Right lobe of liver (tissue), 6 donors: Measurements from ENCODE around the gene MCC. TPM values are rescaled to one million over a fixed set of nuclear protein-coding genes. Genes with fewer than 3 reads are reported as not detected.

Experiments used
- ATAC-seq, 4 donors: fragments of 200-7000 bp; cut with Tn5 transposase; one replicate each; pipeline ENCODE4 v1.9.1; 2020; ENCODE audit warnings: mild to moderate bottlenecking in 4 of 4, moderate library complexity in 4 of 4
- DNase-seq, 3 donors: peaks; one replicate each; pipeline ENCODE4 v3.0.0-alpha.2; 2020
- H3K27ac ChIP-seq, 3 donors: fragments of 200-600 bp; one replicate each; pipeline ENCODE4 v1.8.0; 2022
- H3K27me3 ChIP-seq, 2 donors: fragments of 200-600 bp; one replicate each; pipeline ENCODE4 v1.8.0; 2022
- H3K36me3 ChIP-seq, 4 donors: fragments of 200-600 bp; sonication (generic) in 1 of 4; one replicate each; pipeline versions ENCODE4 v1.5.1 to v1.8.0; 2017 to 2022; ENCODE audit warnings: control low read depth in 1 of 4
- H3K4me1 ChIP-seq, 4 donors: fragments of 200-600 bp; sonication (generic) in 1 of 4; one replicate each; pipeline versions ENCODE4 v1.5.1 to v1.8.0; 2017 to 2022; ENCODE audit warnings: control low read depth in 1 of 4
- H3K4me3 ChIP-seq, 3 donors: fragments of 200-600 bp; one replicate each; pipeline ENCODE4 v1.8.0; 2022
- H3K9me3 ChIP-seq, 4 donors: fragments of 200-600 bp; sonication (generic) in 1 of 4; one replicate each; pipeline versions ENCODE4 v1.5.1 to v1.8.0; 2017 to 2022; ENCODE audit warnings: control low read depth in 1 of 4
- CTCF ChIP-seq, 4 donors: fragments of 200-600 bp in 3 of 4; fragments of 450-650 bp in 1 of 4; IDR thresholded peaks; one replicate each; pipeline versions ENCODE4 v1.5.1 to v1.8.0; 2016 to 2022; ENCODE audit warnings: antibody characterized with exemption in 4 of 4, mild to moderate bottlenecking in 2 of 4
- POLR2A ChIP-seq: fragments of 450-650 bp; IDR thresholded peaks from one replicate; pipeline ENCODE4 v1.6.1; 2017; ENCODE audit warnings: antibody characterized with exemption, mild to moderate bottlenecking
- WGBS: methylation state at CpG from one replicate; pipeline ENCODE4 v1.1.6; 2018; ENCODE audit warnings: low coverage, low lambda C conversion rate; ENCODE audit not compliant: insufficient coverage; ENCODE audit errors: missing lambda C conversion rate; 5-methylcytosine and 5-hydroxymethylcytosine counted together
- intact Hi-C, 2 donors: fragments of 100-400 bp; cut with DNase I; formaldehyde crosslinking; loops; one replicate each; pipeline versions ENCODE4 v1.11.2 to v1.14.1; 2022
- total RNA-seq, 6 experiments: library from RNA; depleted of rRNA in 2 of 6; stranded (reverse); fragments of >200 nt in 2 of 6; fragmentation: NEBNext Ultra II Directional in 3 of 6; extraction: Animal tissue kit (Norgen Biotek cat#: 25700) in 3 of 6; gene quantifications; one replicate each; pipeline versions ENCODE4 v1.1.0 to v1.2.4, GENCODE V29; 2016 to 2023
- donor health status: DM: no; HTN: yes; CAD: no.
- donor health status: DM: no; HTN: no; CAD: no.
- donor health status: DM: no; HTN: no; CAD: no.
- donor health status: DM: no; HTN: yes; CAD: no.
- donor health status: DM: no; HTN: yes; CAD: no.

MCC gene
- total RNA-seq, 6 experiments from 2014 or later, result 23.1 to 35.2 (median 26.1) TPM

DNA sequence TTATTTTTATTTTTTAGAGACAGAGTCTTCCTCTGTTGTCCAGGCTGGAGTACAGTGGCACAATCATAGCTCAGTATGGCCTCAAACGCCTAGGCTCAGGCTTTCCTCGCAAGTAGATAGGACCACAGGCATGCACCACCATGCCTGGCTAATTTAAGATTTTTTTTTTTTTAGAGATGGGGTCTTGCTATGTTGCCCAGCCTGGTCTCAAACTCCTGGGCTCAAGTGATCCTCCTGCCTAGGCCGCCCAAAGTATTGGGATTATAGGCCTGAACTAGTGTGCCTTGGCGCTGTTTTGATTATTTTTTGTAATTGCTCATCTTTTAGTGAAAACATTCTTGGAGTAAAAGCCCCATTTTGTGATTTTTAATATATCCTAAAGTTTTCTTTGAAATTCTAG is 30.6 kb upstream of the MCC start:
- intact Hi-C loops, result no loop called here

GRCh38 chr5:113514289-113514635 is 26.0 kb upstream of the MCC start:
- Histone ChIP-seq H3K4me1 (peaks cover 0 to 11% (median 4%) of the 10 kb centered on the region in 4 donors), H3K36me3 (no peaks in the 10 kb centered on the region), H3K4me3 (peak overlapping the region; percentile 64 to 93 (median 73)), H3K27me3 (no peaks in the 10 kb centered on the region), H3K9me3 (no peaks in the 10 kb centered on the region), H3K27ac (peak overlapping the region; percentile 88 to 94 (median 88))
- intact Hi-C loops, result no loop called here
- ATAC-seq (no peak), DNase-seq (no peak)
- TF ChIP-seq CTCF (IDR thresholded peaks at IDR 0.05) (no peak), POLR2A (no peak)
- WGBS, result 4% methylated on average over 9 of the region's 9 CpGs

More for the DNA sequence above, 30.6 kb upstream of the MCC start:
- no peaks in the 10 kb centered on the region for H3K36me3 ChIP-seq
- H3K27me3 ChIP-seq, result no peaks in the 10 kb centered on the region
- no peak overlapping the region for H3K27ac ChIP-seq
- DNase-seq (no peak), ATAC-seq (no peak)
- H3K9me3 ChIP-seq, result no peaks in the 10 kb centered on the region
- no peak overlapping the region for H3K4me3 ChIP-seq
- TF ChIP-seq POLR2A (no peak), CTCF (IDR thresholded peaks at IDR 0.05) (no peak)
- whole genome bisulfite sequencing, result 93% methylated on average over 4 of the region's 4 CpGs
- peaks cover 0 to 17% (median 7%) of the 10 kb centered on the region in 4 donors for H3K4me1 ChIP-seq

- peak within 1 kb of the TSS; percentile 88 to 94 (median 88) for H3K27ac ChIP-seq
- TF ChIP-seq POLR2A (peak; percentile 78), CTCF (IDR thresholded peaks at IDR 0.05) (peak in 3 of 4 donors; percentile 4 to 23 (median 8))
- DNase-seq (peak; percentile 88 to 89 (median 89)), ATAC-seq (peak; percentile 92 to 97 (median 96))
- WGBS, result under 1% methylated on average over 31 of the region's 72 CpGs
- peak within 1 kb of the TSS; percentile 64 to 93 (median 73) for H3K4me3 ChIP-seq
- H3K27me3 ChIP-seq, result no peaks in the 10 kb centered on the region
- intact Hi-C loops, result no loop called here
- H3K4me1 ChIP-seq, result peaks cover 0 to 9% (median 4%) of the 10 kb centered on the region in 4 donors
- no peaks in the 10 kb centered on the region for H3K9me3 ChIP-seq
- no peaks in the 10 kb centered on the region for H3K36me3 ChIP-seq
Measured at GRCh38 chr5:113513384-113514288, 25.4 kb upstream of the MCC start, which contains the start of gene YTHDC2. Gene YTHDC2 (plus strand): TSS chr5:113513694. CDS start chr5:113513896, 202 bp downstream.

DNA sequence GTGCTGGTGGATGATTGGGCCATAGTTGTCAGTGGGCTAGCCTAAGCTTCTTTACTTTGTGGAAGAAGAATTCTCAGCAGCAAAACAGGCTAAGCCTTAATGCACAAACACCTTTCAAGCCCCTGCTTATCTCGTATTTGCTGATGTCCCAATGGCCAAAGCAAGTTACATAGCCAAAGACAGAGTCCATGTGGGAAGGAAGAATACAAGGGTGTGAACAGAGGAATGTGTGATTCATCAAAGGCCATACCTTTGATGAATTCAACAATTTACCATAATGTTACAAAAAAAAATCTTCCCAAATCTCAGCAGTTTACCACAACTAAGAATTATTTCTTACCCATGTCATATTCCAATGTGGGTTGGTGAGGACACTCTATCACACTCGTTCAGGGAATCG is 24.1 kb upstream of the MCC start:
- intact Hi-C loops, result no loop called here
- Histone ChIP-seq H3K27me3 (no peaks in the 10 kb centered on the region), H3K36me3 (no peaks in the 10 kb centered on the region), H3K27ac (no peak overlapping the region), H3K9me3 (no peaks in the 10 kb centered on the region), H3K4me1 (peaks cover 0 to 9% (median 4%) of the 10 kb centered on the region in 4 donors), H3K4me3 (no peak overlapping the region)
- no peak for TF ChIP-seq POLR2A
- TF ChIP-seq CTCF (IDR thresholded peaks at IDR 0.05), result no peak
- ATAC-seq, result no peak
- no peak for DNase-seq
- 92% methylated on average over 3 of the region's 3 CpGs for WGBS
